Measurements from ENCODE around the gene NHLH2. TPM values are rescaled to one million over a fixed set of nuclear protein-coding genes. Genes with fewer than 3 reads are reported as not detected.

Gene NHLH2
- total and polyA plus RNA-seq, 4 donors, result not detected

GRCh38 chr1:115874497-115874896, 33.6 kb upstream of the NHLH2 start:
- Histone ChIP-seq H3K36me3 (ENCODE audit: control insufficient read depth in 4 of 4, insufficient read depth in 3 of 4, low read depth in 1 of 4, low read length in 3 of 4) (no peaks in the 10 kb centered on the region), H3K9me3 (ENCODE audit: control insufficient read depth in 4 of 4, low read length in 3 of 4) (no peaks in the 10 kb centered on the region), H3K4me1 (ENCODE audit: control insufficient read depth in 4 of 4, insufficient read depth in 4 of 4, low read length in 3 of 4) (no peaks in the 10 kb centered on the region), H3K27me3 (ENCODE audit: control insufficient read depth in 4 of 4, insufficient read depth in 4 of 4, low read length in 3 of 4) (peaks cover 0 to 8% (median 1%) of the 10 kb centered on the region in 4 donors), H3K9ac (ENCODE audit: low read depth in 1 of 2, low read length in 2 of 2) (no peak overlapping the region), H3K4me3 (ENCODE audit: low read depth in 1 of 3, low read length in 3 of 3) (no peak overlapping the region), H3K27ac (ENCODE audit: low read depth in 1 of 2, low read length in 2 of 2) (no peak overlapping the region)
- 76% methylated on average over 4 of the region's 4 CpGs for WGBS
- TF ChIP-seq ATF3 (IDR thresholded peaks at IDR 0.05) (no peak), YY1 (IDR thresholded peaks at IDR 0.05) (no peak), TAF1 (conservative IDR thresholded peaks at IDR 0.05) (no peak), RAD21 (IDR thresholded peaks at IDR 0.05) (no peak), RXRA (IDR thresholded peaks at IDR 0.05) (no peak), SP1 (IDR thresholded peaks at IDR 0.05) (no peak), HNF4A (conservative IDR thresholded peaks at IDR 0.05) (no peak)
- DNase-seq (ENCODE audit: low spot score), result no peak

GRCh38 chr1:115873184-115873583, 32.3 kb upstream of the NHLH2 start:
- no peaks in the 10 kb centered on the region for H3K36me3 ChIP-seq (ENCODE audit: control insufficient read depth in 4 of 4, insufficient read depth in 3 of 4, low read depth in 1 of 4, low read length in 3 of 4)
- DNase-seq (ENCODE audit: low spot score), result no peak
- H3K4me1 ChIP-seq (ENCODE audit: control insufficient read depth in 4 of 4, insufficient read depth in 4 of 4, low read length in 3 of 4), result no peaks in the 10 kb centered on the region
- no peak overlapping the region for H3K9ac ChIP-seq (ENCODE audit: low read depth in 1 of 2, low read length in 2 of 2)
- H3K27ac ChIP-seq (ENCODE audit: low read depth in 1 of 2, low read length in 2 of 2), result no peak overlapping the region
- WGBS, result 58% methylated on average over 2 of the region's 2 CpGs
- H3K4me3 ChIP-seq (ENCODE audit: low read depth in 1 of 3, low read length in 3 of 3), result no peak overlapping the region
- no peak for TF ChIP-seq JUND (IDR thresholded peaks at IDR 0.05)
- no peak for TF ChIP-seq ATF3 (IDR thresholded peaks at IDR 0.05)
- TF ChIP-seq REST (IDR thresholded peaks at IDR 0.05), result no peak
- no peak for TF ChIP-seq RAD21 (IDR thresholded peaks at IDR 0.05)
- TF ChIP-seq HNF4A (conservative IDR thresholded peaks at IDR 0.05), result no peak
- no peak for TF ChIP-seq GABPA (IDR thresholded peaks at IDR 0.05 in 1 of 2, conservative IDR thresholded peaks at IDR 0.05 in 1 of 2)
- no peak for TF ChIP-seq TAF1 (conservative IDR thresholded peaks at IDR 0.05)
- TF ChIP-seq EGR1 (IDR thresholded peaks at IDR 0.05; ENCODE audit: low read depth in 2 of 2), result no peak
- no peak for TF ChIP-seq CTCF (IDR thresholded peaks at IDR 0.05; ENCODE audit: low read depth, low read length, missing input control)
- TF ChIP-seq FOXA1 (IDR thresholded peaks at IDR 0.05), result no peak
- TF ChIP-seq ZBTB33 (IDR thresholded peaks at IDR 0.05), result no peak
- no peak for TF ChIP-seq FOXA2 (IDR thresholded peaks at IDR 0.05)
- TF ChIP-seq MAX (IDR thresholded peaks at IDR 0.05), result no peak
- no peak for TF ChIP-seq HNF4G (IDR thresholded peaks at IDR 0.05)
- no peak for TF ChIP-seq NR2F2 (IDR thresholded peaks at IDR 0.05)
- H3K27me3 ChIP-seq (ENCODE audit: control insufficient read depth in 4 of 4, insufficient read depth in 4 of 4, low read length in 3 of 4), result peaks cover 0 to 8% (median 1%) of the 10 kb centered on the region in 4 donors
- no peaks in the 10 kb centered on the region for H3K9me3 ChIP-seq (ENCODE audit: control insufficient read depth in 4 of 4, low read length in 3 of 4)
